Midbrain (tissue), 1 donor: ENCODE data around the gene EPC2.

ENCODE experiments used
- DNase-seq: peaks from one replicate; lab custom pipeline; 2025; lab: John Stamatoyannopoulos, UW

EPC2 gene

DNA sequence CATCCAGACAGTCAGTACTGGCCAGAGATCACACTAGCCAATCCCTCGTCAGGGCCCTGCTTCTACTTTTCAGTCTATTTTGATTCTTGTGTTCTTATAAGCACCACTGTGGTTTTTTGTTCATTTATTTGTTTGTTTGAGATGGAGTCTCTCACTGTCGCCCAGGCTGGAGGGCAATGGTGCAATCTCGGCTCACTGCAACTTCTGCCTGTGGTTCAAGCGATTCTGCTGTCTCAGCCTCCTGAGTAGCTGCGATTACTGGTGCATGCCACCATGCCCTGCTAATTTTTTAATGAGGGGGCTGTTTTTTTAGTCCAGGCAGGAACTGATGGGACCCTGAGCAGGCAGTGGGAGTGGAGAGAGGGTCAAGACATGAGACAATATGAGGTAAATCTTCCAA is 165.5 kb downstream of the EPC2 start:
- no peak for DNase-seq

DNA sequence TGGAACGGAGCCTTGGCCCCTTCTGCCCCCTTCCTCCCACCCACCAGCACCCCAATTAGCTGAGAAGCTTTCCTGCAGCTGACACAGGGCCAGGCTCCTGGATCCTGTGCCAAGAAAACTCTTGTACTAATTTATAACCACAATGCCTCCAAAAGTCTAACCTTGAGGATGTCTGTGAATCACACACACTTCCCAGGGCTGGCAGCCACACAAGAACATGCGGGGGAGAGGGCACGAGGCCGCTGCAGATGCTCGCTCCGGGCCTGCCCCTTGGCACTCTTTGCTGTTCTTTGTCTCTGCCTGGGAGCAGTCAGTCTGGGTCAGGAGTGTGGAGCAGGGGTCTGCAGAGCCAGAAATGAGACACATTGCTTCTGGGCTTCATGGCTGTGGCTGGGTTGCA is 167.8 kb downstream of the EPC2 start:
- no peak for DNase-seq

DNA sequence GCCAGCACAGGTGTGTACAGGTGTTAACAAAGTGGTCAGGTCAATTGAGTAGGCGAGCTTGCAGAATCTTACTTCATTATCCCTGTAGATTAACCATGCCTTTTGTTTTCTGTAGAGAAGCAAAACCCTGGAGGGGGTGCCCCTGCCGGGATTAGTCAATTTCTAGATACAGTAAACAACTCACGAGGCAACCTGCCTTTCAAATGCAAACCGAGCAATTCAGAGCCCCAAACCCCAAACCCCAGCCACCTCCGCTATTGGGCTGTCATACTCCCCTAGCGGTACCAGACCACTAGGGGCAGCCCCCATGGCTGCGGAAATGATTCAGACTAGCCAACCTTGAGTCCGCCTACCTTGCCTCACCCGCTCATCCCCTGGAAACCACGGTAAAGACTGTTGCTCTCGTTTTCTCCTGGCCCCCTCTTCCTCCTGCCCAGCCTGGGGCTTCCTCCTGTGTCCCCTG is 169.1 kb downstream of the EPC2 start:
- DNase-seq = no peak

GRCh38 chr2:148814143-148814859 is 169.8 kb downstream of the EPC2 start:
- no peak for DNase-seq

GRCh38 chr2:148814860-148815419 is 170.4 kb downstream of the EPC2 start:
- DNase-seq = no peak

GRCh38 chr2:148816176-148816575 is 171.6 kb downstream of the EPC2 start:
- DNase-seq = no peak

- DNase-seq = no peak
Observed at GRCh38 chr2:148817210-148817708, 172.7 kb downstream of the EPC2 start.

- no peak for DNase-seq
Observed at GRCh38 chr2:148819019-148819585, 174.6 kb downstream of the EPC2 start.

GRCh38 chr2:148824190-148824589 is 179.6 kb downstream of the EPC2 start:
- no peak for DNase-seq

GRCh38 chr2:148826791-148827190 is 182.2 kb downstream of the EPC2 start:
- no peak for DNase-seq

DNA sequence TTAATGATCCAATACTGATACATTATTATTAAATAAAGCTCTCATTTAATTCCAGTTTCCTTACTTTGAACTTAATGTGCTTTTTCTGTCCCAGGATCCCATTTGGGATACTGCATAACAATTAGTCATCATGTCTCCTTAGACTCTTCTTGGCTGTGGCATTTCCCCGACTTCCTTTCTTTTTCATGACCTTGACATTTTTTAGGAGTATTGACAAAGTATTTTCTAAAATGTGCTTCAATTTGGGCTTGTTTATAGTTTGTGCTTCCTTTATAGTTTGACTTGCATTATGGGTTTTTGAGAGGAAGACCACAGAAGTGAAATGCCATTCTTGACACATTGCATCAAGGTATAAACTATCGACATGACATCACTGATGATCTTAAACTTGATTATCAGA is 184.4 kb downstream of the EPC2 start:
- no peak for DNase-seq

DNA sequence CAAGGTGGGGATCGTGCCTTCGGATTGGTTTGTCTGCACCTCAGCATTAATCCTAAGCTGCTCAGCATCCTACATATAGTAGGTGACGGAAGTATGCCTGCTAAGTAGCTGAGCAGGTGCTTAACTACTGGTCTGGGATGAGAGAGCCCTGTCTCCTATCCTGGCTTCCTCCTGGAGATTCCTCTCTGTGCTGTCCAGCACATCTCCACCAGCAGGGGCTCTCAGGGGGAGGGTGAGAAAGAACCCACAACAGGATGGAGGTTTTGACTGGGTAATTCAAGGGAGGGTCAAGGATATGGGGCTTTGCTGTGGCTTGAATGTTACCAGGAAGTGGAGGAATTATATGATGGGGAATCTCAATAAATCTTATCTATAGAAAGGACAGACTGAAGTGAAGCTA is 185.1 kb downstream of the EPC2 start:
- DNase-seq = no peak

GRCh38 chr2:148832637-148833036 is 188.1 kb downstream of the EPC2 start:
- DNase-seq = no peak
